Upper lobe of left lung (tissue), 6 donors: Measurements from ENCODE around the gene DDHD1. TPM values are rescaled to one million over a fixed set of nuclear protein-coding genes. Genes with fewer than 3 reads are reported as not detected.

ENCODE experiments used
- ATAC-seq, 2 donors: fragments of 200-7000 bp; cut with Tn5 transposase; one replicate each; pipeline ENCODE4 v1.9.1; 2022; ENCODE audit warnings: mild to moderate bottlenecking in 2 of 2, moderate library complexity in 2 of 2; ENCODE audit not compliant: low FRiP score in 2 of 2
- DNase-seq, 2 donors: peaks; one replicate each; pipeline ENCODE4 v3.0.0-alpha.2; 2019 to 2020
- H3K27ac ChIP-seq, 4 donors: fragments of 200-600 bp; sonication (generic); one replicate each; pipeline ENCODE4 v1.5.1; 2016 to 2019
- H3K27me3 ChIP-seq, 4 donors: fragments of 200-600 bp; sonication (generic); one replicate each; pipeline ENCODE4 v1.5.1; 2017 to 2019
- H3K36me3 ChIP-seq, 4 donors: fragments of 200-600 bp; sonication (generic); one replicate each; pipeline ENCODE4 v1.5.1; 2016 to 2019
- H3K4me1 ChIP-seq, 4 donors: fragments of 200-600 bp; sonication (generic); one replicate each; pipeline ENCODE4 v1.5.1; 2018 to 2019
- H3K4me3 ChIP-seq, 4 donors: fragments of 200-600 bp; sonication (generic); one replicate each; pipeline ENCODE4 v1.5.1; 2017 to 2019; ENCODE audit warnings: mild to moderate bottlenecking in 2 of 4, moderate library complexity in 1 of 4
- H3K9me3 ChIP-seq, 4 donors: fragments of 200-600 bp; sonication (generic); one replicate each; pipeline ENCODE4 v1.5.1; 2018 to 2019
- CTCF ChIP-seq, 6 experiments: fragments of 450-650 bp in 4 of 6; fragments of 200-600 bp in 2 of 6; sonication (generic) in 2 of 6; IDR thresholded peaks; one replicate each; pipeline ENCODE4 v1.5.1; 2016 to 2019; ENCODE audit warnings: antibody characterized with exemption in 6 of 6
- EP300 ChIP-seq, 4 donors: sonication (generic); formaldehyde crosslinking; IDR thresholded peaks; one replicate each; pipeline ENCODE4 v1.5.1; 2017; ENCODE audit warnings: antibody characterized with exemption in 4 of 4, control low read depth in 2 of 4
- POLR2A ChIP-seq, 4 donors: fragments of 450-650 bp; IDR thresholded peaks; one replicate each; pipeline ENCODE4 v1.5.1; 2016 to 2017; ENCODE audit warnings: antibody characterized with exemption in 4 of 4, mild to moderate bottlenecking in 2 of 4
- POLR2AphosphoS5 ChIP-seq, 2 donors: sonication (generic); formaldehyde crosslinking; IDR thresholded peaks; one replicate each; pipeline ENCODE4 v1.5.1; 2017; ENCODE audit warnings: antibody characterized with exemption in 2 of 2
- WGBS, 2 donors: methylation state at CpG; one replicate each; pipeline ENCODE4 v1.1.5; 2017 to 2018; 5-methylcytosine and 5-hydroxymethylcytosine counted together
- total RNA-seq, 6 donors: library from RNA; depleted of rRNA in 4 of 6; stranded (reverse); fragments of >200 nt in 4 of 6; gene quantifications; one replicate each; pipeline versions ENCODE4 v1.1.0 to v1.2.1, GENCODE V29; 2016 to 2021
- donor health status: DM: no; HTN: no; CAD: no; lungs with moderate emphysema.
- donor health status: DM: no; HTN: yes; CAD: no; lungs with severe emphysema.

The DDHD1 gene
- total RNA-seq, 6 donors from 2014 or later, result 18.4 to 30.8 (median 25.8) TPM

GRCh38 chr14:53020193-53020932 is 132.8 kb downstream of the DDHD1 start:
- TF ChIP-seq EP300 (IDR thresholded peaks at IDR 0.05), result no peak
- no peak for TF ChIP-seq CTCF (IDR thresholded peaks at IDR 0.05)
- no peak for TF ChIP-seq POLR2A (IDR thresholded peaks at IDR 0.05)
- TF ChIP-seq POLR2AphosphoS5 (IDR thresholded peaks at IDR 0.05), result no peak
- Histone ChIP-seq H3K27ac (no peak overlapping the region), H3K36me3 (no peaks in the 10 kb centered on the region), H3K4me1 (no peaks in the 10 kb centered on the region), H3K27me3 (no peaks in the 10 kb centered on the region), H3K4me3 (no peak overlapping the region), H3K9me3 (no peaks in the 10 kb centered on the region)
- DNase-seq, result no peak
- no peak for ATAC-seq
- WGBS, 2 donors, result 80 to 86% methylated on average over 5 of the region's 5 CpGs

- Histone ChIP-seq H3K36me3 (no peaks in the 10 kb centered on the region), H3K4me3 (no peak overlapping the region), H3K4me1 (no peaks in the 10 kb centered on the region), H3K9me3 (no peaks in the 10 kb centered on the region), H3K27ac (no peak overlapping the region), H3K27me3 (no peaks in the 10 kb centered on the region)
- no peak for TF ChIP-seq POLR2A (IDR thresholded peaks at IDR 0.05)
- TF ChIP-seq CTCF (IDR thresholded peaks at IDR 0.05), result no peak
- TF ChIP-seq EP300 (IDR thresholded peaks at IDR 0.05), result no peak
- TF ChIP-seq POLR2AphosphoS5 (IDR thresholded peaks at IDR 0.05), result no peak
- ATAC-seq (no peak), DNase-seq (no peak)
These were observed 133.7 kb downstream of the DDHD1 start for GRCh38 chr14:53019406-53019805.

DNA sequence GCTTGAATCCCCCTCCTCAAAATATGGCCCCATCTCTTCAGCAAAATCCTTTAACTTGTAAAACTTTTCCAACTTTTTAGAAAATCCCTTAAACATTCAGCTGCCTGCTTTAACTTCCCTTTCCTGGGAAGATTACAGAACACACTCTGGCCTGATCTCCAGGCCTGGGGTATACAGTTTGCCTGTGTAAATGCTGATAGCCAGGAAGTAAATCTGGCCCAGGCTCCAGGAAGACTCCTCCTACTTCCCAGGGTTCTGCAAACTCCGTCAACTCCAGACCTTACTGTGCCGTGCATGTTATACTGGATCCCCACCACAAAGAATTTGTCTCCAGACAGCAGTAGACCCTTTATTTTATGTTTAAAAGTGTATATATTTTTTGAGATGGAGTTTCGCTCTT is 135.3 kb downstream of the DDHD1 start:
- no peaks in the 10 kb centered on the region for H3K27me3 ChIP-seq
- no peak overlapping the region for H3K4me3 ChIP-seq
- TF ChIP-seq POLR2A (IDR thresholded peaks at IDR 0.05), result no peak
- H3K36me3 ChIP-seq, result no peaks in the 10 kb centered on the region
- no peak overlapping the region for H3K27ac ChIP-seq
- DNase-seq, result no peak
- ATAC-seq, result no peak
- H3K9me3 ChIP-seq, result no peaks in the 10 kb centered on the region
- 77 to 86% methylated on average over 3 of the region's 3 CpGs for WGBS, 2 donors
- no peaks in the 10 kb centered on the region for H3K4me1 ChIP-seq

DNA sequence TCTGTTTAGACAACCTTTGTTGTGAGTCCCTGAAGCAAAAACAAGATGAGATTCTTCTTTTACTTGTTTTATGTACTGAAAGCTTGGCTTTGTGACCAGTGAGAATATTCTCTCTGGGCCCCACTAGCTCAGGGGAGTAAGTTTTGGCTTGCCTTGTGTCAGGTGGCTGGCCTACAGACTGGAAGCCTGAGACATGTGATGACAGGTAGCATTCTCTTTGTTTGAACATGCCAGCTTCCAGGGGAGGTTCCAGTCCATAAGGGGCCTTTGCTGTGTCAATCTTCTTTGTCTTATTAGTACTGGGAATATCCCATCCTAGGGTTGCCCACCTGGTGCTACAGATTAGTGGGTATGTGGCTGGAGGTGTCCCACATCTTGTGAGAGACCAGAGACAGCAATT is 136.2 kb downstream of the DDHD1 start:
- TF ChIP-seq EP300 (IDR thresholded peaks at IDR 0.05) (no peak), POLR2AphosphoS5 (IDR thresholded peaks at IDR 0.05) (no peak), POLR2A (IDR thresholded peaks at IDR 0.05) (no peak), CTCF (IDR thresholded peaks at IDR 0.05) (no peak)
- no peak overlapping the region for H3K4me3 ChIP-seq
- H3K36me3 ChIP-seq, result no peaks in the 10 kb centered on the region
- DNase-seq (no peak), ATAC-seq (no peak)
- no peaks in the 10 kb centered on the region for H3K27me3 ChIP-seq
- no peaks in the 10 kb centered on the region for H3K9me3 ChIP-seq
- H3K4me1 ChIP-seq, result peaks cover 0 to under 1% (median 0%) of the 10 kb centered on the region in 4 donors
- no peak overlapping the region for H3K27ac ChIP-seq

DNA sequence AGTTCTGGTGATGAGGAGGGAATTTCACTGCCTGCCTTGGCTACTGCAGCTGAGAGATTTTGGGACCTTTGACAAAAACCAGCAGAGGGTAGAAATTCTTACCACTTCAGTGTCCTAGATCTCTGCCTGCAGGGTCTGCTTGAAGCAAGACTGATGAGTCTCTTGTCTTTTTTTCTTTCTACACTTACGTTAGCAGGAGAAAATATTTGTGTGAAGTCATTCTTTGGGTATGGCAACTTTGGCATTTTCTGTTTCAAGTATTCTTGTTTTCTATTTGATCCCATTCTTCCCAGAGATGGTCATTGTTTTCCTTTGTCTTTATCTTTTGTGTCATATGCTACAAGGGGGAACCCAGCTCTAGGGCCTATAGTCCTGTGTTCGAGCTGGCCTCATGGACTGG is 136.6 kb downstream of the DDHD1 start:
- H3K27ac ChIP-seq, result no peak overlapping the region
- H3K36me3 ChIP-seq, result no peaks in the 10 kb centered on the region
- peaks cover 0 to 3% (median 0%) of the 10 kb centered on the region in 4 donors for H3K4me1 ChIP-seq
- no peaks in the 10 kb centered on the region for H3K9me3 ChIP-seq
- DNase-seq, result no peak
- no peaks in the 10 kb centered on the region for H3K27me3 ChIP-seq
- TF ChIP-seq CTCF (IDR thresholded peaks at IDR 0.05) (no peak), POLR2AphosphoS5 (IDR thresholded peaks at IDR 0.05) (no peak), POLR2A (IDR thresholded peaks at IDR 0.05) (no peak), EP300 (IDR thresholded peaks at IDR 0.05) (no peak)
- 84 to 87% methylated on average over 2 of the region's 2 CpGs for WGBS, 2 donors
- ATAC-seq, result no peak
- H3K4me3 ChIP-seq, result no peak overlapping the region
